NOMO-1 treated with dmso at 0.1 percent for 144 hours (cell line): ENCODE data around the gene FALEC.

ENCODE experiments used
- DNase-seq: peaks from one replicate; lab custom pipeline; 2025; ENCODE audit not compliant: unreplicated experiment; lab: John Stamatoyannopoulos, UW

FALEC gene

DNA sequence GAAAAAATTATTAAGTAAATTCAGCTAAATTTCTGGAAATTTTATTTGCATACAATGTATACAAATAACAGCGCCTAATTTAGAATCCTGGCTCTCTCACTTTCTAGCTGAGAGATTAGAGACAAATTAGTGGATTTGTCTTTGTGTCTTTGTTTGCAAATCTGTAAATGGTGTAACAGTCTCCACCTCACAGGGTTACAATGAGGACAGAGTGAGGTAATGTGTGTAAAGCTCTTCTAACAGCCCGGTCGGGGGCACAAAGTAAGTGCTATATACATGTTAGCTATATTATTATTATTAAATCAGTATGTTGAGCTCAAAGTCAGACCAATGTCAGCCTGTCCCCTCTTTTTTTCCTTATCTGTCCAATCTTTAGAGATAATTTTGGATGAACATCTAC lies 28.7 kb downstream of the FALEC start:
- no peak for DNase-seq

DNA sequence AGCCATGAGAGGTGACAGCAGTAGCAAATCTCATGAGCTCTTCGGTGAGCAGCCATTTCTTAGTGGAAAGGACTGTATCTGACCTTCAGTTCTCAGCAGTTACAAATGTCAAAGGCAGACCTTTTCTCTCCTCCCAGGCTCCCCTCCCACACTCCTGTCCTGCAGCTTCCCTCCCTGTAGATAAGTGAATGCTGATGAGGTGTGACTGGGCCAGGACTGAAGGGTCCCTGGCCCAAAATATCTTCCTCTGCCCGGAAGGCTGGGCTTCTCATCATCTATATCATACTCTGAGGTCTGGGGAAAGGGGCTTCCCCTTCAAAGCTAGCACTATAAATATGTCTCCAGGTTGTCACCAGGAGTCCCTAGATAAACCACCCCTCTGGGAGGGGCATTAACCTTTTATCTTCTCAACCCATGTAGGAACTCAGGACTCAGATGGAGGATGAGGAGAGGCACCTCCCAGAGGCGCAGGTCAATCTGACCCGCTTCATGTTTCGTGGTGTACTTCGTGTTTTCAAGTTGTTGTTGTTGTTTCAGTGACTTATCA lies 30.0 kb downstream of the FALEC start:
- no peak for DNase-seq

DNA sequence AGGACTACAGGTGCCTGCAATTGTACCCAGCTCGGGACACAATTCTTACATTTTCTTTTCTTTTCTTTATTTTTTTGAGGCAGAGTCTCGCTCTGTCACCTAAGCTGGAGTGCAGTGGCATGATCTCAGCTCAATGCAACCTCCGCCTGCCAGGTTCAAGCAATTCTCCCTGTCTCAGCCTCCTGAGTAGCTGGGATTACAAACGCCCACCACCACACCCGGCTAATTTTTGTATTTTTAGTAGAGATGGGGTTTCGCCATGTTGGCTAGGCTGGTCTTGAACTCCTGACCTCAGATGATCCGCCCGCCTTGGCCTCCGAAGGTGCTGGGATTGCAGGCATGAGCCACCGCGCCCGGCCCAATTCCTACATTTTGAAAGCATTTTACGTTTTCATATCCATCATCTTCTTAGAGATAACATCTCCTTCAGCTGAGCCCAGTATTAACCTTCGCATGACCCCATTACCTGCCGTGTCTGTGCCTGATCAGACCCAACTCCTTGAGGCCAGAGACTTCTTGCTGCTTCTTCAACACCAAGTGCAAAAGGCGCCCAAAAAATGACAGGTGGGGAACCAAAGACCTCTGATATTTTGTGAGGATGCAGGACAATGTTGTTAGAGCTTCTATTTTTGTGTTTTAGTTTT lies 30.9 kb downstream of the FALEC start:
- no peak for DNase-seq

DNA sequence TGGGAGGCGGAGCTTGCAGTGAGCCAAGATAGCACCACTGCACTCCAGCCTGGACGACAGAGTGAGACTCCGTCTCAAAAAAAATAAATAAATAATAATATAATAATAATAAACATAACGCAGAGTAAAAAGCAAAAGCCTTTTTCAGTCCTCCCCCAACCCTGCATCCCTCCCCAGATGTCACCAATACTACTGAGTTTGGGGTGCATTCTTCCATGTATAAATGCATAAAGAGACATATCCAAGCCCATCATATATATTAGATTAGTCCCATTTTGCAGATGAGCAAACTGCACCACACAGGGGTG lies 32.7 kb downstream of the FALEC start:
- DNase-seq: no peak

DNA sequence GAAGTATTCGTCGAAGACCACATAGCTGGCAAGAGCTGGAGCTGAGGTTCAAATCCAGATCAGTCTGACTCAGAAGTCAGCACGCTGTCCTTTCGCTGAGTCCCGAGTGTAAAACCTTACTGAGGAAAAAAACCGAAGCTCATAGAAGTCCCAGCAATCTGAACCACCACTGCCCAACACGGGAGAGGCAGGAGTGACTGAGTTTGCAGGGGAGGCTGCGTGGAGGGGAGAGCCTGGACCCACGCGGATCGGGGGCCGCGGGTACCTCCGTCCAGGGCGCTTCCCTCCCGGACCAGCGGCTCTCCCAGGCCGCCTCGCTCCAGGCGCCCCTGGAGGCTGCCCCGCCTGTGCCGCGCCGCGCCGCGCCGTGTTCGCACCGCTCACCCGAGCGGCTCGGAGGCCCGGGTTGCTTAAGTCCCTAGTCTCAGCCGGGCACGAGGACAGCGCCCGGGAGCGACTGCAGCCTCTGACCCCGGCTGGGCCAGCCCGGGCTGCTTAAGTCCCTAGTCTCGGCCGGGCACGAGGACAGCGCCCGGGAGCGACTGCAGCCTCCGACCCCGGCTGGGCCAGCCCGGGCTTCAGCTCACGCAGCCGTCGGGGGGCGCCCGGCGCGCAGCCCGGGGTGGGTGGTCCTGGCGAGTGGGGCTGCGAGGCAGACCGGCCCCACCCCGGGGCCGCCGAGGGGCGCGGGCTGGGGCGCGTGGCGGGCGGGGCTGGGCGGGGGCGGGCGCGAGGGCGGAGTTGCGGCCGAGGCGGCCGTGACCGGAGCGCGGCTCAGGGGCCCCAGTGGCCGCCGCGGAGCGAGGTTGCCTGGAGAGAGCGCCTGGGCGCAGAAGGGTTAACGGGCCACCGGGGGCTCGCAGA lies 33.3 kb downstream of the FALEC start, which contains the start of gene ADAMTSL4:
TSS of gene ADAMTSL4 (plus strand) at position 777 of the 864 bp plus-strand sequence. CDS start 2,881 bp downstream, outside the sequence.
- DNase-seq: peak; percentile 30

DNA sequence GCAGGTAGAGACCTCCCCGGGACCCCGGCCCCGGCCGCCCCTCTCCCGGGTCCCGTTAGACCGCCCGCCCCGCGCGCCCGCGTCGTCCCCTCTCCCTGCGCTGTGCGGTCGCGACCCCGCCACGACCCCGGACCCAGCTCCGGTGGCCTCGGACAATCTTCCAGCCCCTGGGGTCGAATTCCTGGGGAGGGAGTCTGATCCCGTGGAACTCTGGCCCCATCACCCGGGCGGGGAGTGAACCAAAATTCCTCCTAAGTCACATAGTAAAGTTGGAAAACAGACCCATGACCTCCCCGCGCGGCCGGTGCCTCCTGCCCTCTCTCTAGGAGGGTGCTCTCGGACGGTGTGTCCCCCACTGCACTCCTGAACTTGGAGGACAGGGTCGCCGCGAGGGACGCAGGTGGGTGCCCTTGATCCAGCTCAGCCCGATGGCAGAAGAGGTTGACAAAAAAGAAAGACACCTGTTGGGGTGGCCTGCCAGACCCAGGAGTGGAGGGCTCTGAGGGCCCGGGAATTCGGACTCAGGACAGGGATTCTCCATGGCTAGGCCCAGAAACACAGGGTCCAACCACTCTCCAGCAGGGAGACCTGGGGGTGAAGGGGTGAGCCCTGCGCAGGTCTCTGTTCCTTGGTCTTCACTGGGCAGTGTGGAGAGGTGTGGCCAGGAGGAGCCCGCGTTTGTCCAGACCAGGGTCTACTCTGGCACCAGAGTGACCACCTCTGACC lies 34.1 kb downstream of the FALEC start:
- no peak for DNase-seq

DNA sequence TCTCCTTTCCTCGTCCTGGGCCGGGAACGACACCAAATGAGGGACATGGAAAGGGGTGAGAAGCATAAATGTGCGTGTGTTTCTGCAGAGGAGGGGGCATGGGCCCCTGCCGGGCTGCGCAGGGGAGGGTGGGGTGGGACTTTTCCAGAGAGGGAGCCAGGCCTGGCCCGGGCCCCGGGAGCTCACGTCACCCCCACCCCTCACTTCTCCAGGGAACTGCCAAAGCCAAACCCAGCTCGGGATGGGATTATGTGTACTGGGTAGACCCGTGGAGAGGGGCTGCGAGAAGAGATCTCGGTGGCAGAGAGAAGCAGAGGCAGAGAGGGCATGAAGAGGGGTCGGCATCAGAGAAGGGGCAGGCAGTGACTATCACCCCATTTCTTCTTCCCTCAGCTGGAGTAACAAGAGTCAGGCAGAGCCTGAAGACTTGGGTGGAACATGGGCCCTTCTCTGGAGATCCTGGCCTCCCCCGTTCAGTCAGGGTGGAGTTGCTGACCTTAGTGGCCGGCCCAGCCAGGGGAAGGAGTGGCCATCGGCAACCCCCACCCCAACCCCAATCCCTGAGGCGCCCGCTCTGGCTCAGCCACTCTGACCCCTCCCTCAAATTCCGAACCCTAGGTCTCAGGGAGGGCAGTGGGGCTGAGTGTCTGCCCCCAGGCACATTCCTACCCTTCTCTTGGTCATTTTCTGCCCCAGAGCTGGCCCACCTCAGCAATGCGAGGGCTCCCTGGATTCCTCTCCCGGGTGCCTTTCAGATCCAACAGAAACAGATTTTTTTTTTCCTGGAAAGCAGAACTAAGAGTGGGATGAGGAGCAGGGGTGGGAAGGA lies 34.9 kb downstream of the FALEC start:
- DNase-seq: no peak

DNA sequence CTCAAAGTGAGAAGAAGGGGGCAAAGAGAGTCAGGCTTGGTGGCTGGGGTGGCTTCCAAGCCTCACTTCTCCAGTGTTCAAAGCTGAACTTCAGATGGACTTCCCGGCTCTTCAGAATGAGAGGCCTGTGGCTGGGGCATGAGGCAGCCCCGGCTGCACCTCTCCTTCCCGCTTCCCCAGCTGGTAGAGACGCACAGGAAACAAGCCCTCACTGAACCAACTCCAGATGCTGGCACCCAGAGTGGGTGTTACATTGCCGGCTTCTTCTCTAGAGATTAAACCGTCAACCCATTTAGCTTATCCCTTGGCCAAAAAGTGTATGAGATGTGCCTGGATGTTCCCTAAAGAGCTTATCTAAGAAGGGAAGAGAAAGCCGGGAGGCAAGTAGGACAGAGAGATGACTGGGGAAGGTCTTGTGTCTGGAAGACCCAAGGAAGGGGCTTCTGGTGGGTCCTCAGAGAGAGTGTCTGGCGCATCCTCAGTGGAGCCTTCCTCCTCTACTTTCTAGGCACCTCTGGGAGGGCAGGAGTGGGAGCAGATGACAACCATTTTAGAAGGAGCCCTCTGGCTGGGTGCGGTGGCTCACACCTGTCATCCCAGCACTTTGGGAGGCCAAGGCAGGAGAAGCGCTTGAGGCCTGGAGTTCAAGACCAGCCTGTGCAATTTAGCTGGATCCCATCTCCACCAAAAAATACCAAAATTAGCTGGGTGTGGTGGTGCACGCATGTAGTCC lies 35.7 kb downstream of the FALEC start:
- DNase-seq: no peak

DNA sequence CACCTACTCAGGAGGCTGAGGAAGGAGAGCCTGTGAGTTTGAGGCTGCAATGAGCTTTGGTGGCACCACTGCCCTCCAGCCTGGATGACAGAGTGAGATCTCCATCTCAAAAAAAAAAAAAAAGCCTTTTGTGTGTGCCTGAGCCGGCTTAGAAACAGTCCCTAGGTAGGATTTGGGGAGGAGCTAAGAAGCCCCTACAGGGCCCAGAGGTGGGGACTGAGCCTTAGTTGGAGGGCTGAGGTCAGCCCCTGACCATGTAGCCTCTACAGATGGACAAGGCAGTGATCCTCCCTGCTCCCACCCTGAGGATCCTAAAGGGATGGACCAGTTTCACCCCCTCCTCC lies 36.2 kb downstream of the FALEC start:
- no peak for DNase-seq

DNA sequence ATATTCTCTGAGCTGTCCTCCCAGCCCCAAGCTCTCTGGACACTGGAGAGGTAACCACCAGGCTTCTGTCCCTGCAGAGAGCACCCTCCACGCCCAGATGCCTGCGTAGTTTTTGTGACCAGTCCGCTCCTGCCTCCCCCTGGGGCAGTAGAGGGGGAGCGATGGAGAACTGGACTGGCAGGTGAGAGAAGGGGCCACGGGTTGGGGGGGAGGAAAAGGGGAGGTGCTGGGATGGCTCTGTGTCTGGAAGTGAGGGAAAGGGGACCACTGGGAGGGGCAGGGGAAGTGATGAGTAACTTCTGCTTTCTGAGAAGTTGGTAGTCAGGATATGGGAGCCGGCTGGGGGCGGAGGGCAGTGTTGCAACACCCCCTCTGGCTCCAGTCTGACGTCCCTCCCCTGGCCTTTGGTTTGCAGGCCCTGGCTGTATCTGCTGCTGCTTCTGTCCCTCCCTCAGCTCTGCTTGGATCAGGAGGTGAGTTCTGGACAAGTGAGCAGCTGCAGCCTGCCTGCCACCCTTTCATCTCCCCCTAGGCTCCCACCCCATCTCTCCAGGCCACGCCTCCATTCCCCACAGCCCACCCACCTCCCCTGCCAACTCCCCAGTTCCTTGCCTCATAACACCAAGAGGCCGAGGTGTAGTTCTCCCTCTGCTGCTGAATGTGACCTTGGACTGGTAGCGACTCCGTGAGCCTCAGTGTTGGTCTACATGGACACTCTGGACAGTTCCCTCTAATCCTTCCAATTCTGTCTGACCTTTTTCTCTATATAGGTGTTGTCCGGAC lies 36.8 kb downstream of the FALEC start:
- peak; percentile 92 for DNase-seq

DNA sequence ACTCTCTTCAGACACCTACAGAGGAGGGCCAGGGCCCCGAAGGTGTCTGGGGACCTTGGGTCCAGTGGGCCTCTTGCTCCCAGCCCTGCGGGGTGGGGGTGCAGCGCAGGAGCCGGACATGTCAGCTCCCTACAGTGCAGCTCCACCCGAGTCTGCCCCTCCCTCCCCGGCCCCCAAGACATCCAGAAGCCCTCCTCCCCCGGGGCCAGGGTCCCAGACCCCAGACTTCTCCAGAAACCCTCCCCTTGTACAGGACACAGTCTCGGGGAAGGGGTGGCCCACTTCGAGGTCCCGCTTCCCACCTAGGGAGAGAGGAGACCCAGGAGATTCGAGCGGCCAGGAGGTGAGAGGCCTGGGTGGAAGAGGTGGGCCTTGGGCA lies 37.3 kb downstream of the FALEC start:
- no peak for DNase-seq

DNA sequence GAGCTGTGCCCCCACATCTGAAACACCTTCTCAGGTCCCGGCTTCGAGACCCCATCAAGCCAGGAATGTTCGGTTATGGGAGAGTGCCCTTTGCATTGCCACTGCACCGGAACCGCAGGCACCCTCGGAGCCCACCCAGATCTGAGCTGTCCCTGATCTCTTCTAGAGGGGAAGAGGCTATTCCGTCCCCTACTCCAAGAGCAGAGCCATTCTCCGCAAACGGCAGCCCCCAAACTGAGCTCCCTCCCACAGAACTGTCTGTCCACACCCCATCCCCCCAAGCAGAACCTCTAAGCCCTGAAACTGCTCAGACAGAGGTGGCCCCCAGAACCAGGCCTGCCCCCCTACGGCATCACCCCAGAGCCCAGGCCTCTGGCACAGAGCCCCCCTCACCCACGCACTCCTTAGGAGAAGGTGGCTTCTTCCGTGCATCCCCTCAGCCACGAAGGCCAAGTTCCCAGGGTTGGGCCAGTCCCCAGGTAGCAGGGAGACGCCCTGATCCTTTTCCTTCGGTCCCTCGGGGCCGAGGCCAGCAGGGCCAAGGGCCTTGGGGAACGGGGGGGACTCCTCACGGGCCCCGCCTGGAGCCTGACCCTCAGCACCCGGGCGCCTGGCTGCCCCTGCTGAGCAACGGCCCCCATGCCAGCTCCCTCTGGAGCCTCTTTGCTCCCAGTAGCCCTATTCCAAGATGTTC lies 38.0 kb downstream of the FALEC start:
- no peak for DNase-seq

DNA sequence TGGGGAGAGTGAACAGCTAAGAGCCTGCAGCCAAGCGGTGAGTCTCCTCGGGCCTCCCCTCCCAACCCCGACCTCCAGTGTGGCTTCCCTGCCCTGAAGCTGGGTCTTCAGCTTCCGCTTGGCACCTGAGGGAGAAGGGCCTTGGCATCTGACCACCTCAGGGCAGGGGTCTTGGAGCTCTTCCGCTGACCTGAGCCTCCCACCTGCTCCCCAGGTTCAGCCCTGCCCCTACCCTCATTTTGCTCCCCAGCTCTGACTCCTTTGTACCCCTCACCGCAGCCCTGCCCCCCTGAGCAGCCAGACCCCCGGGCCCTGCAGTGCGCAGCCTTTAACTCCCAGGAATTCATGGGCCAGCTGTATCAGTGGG lies 38.5 kb downstream of the FALEC start:
- no peak for DNase-seq

DNA sequence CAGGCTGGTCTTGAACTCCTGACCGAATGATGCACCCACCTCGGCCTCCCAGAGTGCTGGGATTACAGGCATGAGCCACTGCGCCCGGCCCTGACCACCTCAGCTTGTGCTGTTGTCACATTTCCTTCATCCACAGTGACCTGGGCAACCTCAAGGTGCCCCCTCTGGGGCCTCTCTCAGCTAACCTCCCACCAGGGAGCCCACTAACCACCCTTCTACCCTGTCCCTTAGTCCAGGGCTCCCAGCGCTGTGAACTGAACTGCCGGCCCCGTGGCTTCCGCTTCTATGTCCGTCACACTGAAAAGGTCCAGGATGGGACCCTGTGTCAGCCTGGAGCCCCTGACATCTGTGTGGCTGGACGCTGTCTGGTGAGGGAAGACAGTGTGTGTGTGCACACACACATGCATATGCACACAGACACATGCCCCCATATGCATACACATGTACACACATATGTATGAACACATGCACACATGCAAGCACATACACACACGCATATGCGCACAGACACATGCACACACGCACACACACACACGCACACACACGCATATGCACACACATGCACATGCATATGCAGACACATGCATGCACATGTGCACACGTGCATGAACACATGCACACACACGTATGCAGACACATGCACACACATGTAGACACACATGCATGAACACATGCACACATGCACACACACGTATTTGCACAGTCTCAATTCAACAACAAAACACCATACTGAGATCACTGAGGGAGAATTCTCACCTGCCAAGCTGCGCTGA lies 39.8 kb downstream of the FALEC start:
- DNase-seq: no peak

DNA sequence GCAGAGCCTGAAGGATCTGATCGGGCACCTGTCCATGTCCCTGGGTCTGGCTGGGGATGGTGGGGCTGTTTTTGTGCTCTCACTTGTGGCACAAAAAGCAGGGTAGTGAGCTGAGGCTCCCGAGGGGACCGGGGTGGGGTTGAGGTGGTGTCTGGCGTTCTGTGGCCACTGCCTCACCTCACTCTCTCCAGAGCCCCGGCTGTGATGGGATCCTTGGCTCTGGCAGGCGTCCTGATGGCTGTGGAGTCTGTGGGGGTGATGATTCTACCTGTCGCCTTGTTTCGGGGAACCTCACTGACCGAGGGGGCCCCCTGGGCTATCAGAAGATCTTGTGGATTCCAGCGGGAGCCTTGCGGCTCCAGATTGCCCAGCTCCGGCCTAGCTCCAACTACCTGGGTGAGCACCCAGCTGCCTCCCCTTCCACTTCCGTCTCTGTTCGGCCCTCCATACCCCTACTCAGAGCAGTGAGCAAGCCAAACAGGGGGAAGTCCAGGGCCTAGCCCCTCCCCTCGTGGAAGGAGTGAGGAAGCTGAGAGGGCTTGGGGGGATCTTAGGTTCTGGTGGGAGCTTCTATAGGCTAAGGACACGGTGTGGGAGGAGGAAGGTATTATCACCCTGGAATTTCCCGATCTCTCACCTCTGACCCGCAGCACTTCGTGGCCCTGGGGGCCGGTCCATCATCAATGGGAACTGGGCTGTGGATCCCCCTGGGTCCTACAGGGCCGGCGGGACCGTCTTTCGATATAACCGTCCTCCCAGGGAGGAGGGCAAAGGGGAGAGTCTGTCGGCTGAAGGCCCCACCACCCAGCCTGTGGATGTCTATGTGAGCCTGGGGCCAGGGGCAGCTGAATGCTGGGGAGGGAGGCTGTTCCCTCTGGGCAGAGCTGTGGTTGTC lies 40.7 kb downstream of the FALEC start:
- DNase-seq: no peak

DNA sequence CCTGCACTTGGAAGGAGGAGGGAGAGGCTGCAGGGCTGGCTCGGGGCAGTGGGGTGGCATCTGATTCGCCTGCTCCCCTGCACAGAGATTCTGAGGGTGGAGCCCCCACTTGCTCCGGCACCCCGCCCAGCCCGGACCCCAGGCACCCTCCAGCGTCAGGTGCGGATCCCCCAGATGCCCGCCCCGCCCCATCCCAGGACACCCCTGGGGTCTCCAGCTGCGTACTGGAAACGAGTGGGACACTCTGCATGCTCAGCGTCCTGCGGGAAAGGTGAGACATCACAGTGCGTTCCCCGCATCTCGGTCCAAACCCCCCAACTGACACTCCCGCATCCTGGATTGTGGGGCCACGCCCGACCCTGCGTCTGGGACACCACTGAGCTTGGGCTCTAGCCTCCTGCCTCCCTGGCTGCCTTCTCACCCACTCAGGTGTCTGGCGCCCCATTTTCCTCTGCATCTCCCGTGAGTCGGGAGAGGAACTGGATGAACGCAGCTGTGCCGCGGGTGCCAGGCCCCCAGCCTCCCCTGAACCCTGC lies 41.6 kb downstream of the FALEC start:
- DNase-seq: no peak

DNA sequence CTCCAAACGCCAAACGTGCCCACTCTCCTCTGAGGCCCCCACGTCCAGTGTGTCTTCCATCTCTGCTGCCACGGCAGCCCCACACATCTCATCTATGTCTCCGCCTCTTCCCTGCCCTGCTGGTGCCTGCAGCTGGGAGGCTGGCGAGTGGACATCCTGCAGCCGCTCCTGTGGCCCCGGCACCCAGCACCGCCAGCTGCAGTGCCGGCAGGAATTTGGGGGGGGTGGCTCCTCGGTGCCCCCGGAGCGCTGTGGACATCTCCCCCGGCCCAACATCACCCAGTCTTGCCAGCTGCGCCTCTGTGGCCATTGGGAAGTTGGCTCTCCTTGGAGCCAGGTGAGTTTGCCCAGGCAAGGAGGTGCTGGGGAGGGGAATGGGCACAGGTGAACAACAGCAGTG lies 42.3 kb downstream of the FALEC start:
- DNase-seq: no peak
